ENCODE data around the gene SACM1L.
"Not testable (repeated sequence)": the region's sequence is repeated elsewhere in the genome, so short reads cannot be mapped to it uniquely, and the experiment has no call there.

Gene SACM1L

GRCh38 chr3:45746165-45746776 is 57.1 kb downstream of the SACM1L start:
- DNase-seq: no peak

- DNase-seq: no peak
Observed at GRCh38 chr3:45746777-45747622, 57.8 kb downstream of the SACM1L start.

GRCh38 chr3:45748068-45748467 is 58.9 kb downstream of the SACM1L start:
- no peak for DNase-seq

- not testable (repeated sequence) for DNase-seq
Observed at GRCh38 chr3:45749036-45749600, 59.9 kb downstream of the SACM1L start.

- DNase-seq: no peak
Observed at GRCh38 chr3:45749880-45750279, 60.7 kb downstream of the SACM1L start.

DNA sequence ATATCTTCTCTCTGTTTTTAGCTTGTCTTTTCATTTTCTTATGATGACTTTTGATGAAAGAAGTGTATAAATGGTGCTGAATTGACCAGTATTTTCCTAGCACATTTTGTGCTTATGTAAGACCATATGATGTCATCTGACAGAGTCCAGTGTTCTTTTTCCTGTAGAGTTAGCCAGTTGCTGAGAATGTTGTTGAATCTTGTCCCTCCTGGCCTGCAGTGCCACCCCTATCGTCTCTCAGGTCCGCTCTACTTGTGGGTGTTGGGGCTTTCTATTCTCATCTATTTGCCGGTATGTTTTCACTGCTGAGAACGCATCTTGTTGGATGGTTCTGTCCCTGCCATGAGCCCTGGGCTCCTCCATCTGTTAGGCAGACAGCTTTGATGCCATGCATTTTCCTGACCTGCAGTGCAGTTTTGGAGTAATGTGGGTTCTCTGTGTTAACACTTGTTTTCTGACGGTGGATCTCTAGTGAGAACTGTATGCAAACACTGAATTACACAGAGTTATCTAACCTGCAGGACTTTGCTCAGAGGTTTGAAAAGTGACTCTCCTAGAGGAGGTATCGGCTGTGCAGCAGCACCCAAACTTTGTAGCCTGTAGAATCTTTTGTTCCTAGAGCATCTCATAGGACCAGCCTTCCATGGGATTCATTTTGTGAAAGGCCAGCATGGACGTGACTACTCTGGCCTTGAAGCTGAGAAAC is 62.5 kb downstream of the SACM1L start:
- no peak for DNase-seq

DNA sequence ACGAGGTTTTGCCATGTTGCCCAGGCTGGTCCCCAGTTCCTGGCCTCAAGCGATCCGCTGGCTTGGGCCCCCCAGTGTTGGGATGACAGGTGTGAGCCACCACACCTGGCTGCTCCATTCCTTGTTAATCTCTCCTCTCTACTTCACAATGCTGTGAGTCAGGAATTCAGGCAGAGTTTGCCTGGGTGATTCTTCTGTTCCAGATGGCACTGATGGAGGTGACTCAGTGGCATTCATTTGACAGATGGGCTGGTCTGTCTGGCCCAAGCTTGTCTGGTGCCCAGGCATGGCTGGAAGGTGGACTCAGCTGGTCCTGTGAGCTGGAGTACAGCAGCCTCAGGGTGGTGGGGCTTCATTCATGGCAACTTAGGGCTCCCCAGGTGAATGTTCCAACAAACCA is 63.9 kb downstream of the SACM1L start:
- DNase-seq: no peak

- no peak for DNase-seq
Observed at GRCh38 chr3:45754461-45754860, 65.3 kb downstream of the SACM1L start.

DNA sequence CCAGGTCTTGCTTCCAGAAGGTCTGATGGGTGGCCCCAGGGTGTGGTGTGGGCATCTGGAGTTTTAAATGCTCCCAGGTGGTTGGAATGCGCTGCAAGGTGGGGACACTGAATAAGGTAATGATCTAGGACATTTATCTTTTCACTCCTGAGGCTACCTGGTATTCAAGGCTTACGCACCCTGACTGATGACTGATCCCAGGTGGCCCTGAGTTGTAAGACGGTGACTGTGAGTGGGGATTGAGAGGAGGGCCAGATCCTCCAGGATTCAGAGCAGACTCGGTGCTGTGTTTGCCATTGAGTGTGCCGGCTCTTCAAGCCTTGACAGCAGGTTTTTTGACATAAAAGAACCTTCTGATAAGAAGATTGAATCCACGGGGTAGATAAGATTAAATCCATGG is 66.9 kb downstream of the SACM1L start:
- DNase-seq: no peak

DNA sequence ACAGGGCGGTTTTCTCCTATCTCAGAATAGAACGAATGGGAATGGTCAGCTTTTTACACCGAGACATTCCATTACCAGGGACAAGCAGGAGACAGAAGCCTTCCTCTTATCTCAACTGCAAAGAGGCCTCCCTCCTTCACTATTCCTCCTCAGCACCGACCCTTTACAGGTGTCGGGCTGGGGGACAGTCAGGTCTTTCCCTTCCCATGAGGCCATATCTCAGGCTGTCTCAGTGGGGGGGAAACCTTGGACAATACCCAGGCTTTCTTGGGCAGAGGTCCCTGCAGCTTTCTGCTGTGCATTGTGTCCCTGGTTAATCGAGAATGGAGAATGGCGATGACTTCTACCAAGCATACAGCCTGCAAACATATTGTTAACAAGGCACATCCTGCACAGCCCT is 67.9 kb downstream of the SACM1L start:
- not testable (repeated sequence) for DNase-seq

DNA sequence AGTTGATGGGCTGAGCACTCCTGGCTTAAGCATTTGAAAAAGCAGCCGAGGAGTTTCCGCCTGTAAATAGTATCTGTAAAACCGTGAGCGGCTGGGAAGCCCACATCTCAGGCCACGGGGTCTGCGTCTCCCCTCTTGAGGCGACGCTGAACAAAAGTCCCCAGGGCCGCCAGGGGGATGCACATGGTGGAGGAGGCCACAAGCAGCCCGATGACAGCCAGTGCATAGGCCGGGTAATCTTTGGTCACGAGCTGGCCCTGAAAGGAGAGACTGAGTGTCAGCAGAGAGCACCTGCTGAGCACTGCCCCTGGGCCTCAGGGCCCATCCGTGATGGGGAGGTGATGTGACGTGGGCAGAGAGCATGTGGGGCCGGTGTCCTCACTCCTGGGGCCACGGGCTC is 69.7 kb downstream of the SACM1L start:
- DNase-seq: no peak

- DNase-seq: no peak
Observed at GRCh38 chr3:45759851-45760250, 70.7 kb downstream of the SACM1L start.

DNA sequence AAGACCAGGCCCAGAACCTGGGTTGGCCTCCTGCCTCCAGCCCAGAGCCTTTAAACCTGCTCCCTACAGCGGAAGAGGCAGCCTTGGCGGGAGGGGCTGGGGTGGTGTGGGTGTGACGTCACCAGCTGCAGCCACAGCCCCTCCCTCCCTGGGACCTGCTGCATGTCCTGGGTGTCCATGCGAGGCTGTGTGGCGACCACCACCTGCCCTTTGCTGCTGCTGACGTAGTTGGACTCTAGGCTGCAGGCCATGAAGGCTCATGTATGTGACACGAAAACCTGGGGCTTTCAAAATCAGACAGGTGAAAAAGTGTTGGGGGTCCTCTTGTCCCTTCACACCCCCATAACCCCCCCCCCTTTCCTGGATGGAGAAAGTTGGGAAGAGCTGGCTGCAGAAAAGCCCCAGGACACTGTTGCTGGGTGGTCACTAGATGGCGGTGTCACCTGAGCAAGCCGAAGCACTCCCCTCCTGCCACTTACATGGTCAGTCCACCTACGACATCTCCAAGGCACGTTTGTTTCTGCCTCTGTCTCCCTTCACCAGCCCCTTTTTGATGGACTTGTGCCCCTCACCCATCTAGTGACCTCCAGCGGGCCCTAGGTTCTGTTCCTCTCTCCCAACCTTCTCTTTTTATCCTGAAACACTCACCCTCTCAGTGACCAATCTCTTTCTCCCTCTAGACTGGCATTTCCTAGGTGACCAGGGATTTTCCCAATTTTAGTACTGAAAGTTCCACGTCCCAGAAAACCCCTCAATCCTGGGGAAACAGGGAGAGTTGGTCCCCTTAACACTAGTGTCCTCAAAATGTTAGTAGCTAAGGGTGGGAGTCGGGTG is 71.9 kb downstream of the SACM1L start:
- peak; percentile 46 for DNase-seq

- DNase-seq: no peak
Observed at GRCh38 chr3:45761831-45762230, 72.6 kb downstream of the SACM1L start.

GRCh38 chr3:45762647-45763302 is 73.6 kb downstream of the SACM1L start:
- no peak for DNase-seq

DNA sequence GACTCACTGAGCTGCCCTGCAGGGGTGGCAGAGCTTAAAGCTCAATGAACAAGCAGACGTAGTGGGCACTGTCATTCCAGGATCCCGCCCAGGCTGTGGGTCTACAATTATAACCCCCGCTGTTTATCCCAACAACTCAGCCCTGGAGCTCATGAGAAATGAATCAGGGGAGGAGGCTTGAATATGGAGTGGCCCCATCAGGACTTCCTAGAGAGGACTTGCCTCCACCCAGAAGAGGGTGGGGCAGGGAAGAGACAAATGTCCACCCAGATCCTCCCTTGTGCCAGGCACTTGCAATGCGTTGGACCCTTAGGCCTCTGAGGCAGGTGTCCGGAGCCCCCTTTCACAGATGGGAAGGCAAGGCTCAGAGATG is 74.1 kb downstream of the SACM1L start:
- no peak for DNase-seq

- DNase-seq: no peak
Observed at GRCh38 chr3:45765266-45765851, 76.2 kb downstream of the SACM1L start.

DNA sequence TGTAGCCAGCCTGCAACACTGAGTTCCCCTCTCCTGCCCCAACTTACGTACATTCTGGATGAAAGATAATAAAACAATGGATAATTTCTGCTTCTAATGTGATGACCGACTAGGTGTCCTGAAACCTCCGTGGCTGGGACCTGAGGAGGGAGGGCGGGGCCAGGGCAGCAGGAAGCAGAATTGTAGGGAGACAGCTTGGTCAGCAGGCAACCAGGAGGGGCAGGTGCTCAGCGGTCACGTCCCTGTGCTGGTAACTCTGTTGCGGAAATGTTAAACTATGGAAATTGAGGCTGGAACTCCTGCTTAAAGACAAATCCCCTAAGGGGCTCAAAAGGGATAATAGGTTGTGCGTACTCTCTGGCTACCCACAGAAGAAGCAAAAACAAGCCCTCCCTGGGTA is 76.8 kb downstream of the SACM1L start:
- no peak for DNase-seq

GRCh38 chr3:45771166-45771775 is 82.1 kb downstream of the SACM1L start:
- no peak for DNase-seq

- no peak for DNase-seq
Observed at GRCh38 chr3:45771831-45772230, 82.6 kb downstream of the SACM1L start.

DNA sequence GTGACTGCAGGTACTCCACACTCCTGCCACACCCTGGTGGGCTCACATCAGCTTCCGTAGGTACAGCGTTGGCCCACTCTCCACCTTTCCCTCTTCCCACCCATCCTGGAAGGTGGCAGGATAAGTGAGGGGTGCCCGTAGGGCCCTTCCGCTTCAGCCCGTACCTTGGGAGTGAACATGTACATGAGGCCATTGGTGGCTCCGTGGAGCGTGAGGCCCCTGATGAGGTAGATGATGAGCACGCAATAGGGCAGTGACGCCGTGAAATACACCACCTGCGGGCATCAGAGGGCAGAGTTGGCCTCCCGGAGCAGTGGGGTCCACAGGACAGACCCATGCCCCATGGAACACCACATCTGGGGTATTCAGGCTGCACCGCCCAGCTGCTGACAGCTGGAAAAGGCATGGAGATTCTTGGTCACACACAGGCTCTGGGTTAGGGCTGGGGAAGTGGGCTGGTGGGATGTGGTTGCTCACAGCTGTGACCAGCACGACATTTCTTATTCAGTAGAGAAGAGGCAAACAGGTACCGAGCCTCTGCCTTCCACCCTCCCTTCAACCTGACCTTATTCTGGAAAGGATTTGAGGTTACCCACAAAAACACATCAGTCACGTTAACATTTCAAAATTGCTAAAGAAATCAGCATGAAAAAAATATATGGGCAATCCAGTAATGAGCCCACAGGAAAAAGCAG is 83.3 kb downstream of the SACM1L start:
- no peak for DNase-seq
